NOMO-1 (cell line): ENCODE measurements around the gene P4HA2.

Experiments
- DNase-seq, 2 experiments: peaks; one replicate each; lab custom pipeline; 2025; ENCODE audit not compliant: unreplicated experiment in 2 of 2; lab: John Stamatoyannopoulos, UW

The P4HA2 gene

GRCh38 chr5:132227485-132228240, at the start of gene P4HA2:
TSS of gene P4HA2 (minus strand) at chr5:132227853. CDS start at chr5:132218626, 9,227 bp downstream.
- peak; percentile 50 to 73 for DNase-seq

- DNase-seq, result no peak
These were observed 49.6 kb upstream of the P4HA2 start for GRCh38 chr5:132277256-132277655.

- DNase-seq, result no peak
These were observed 47.9 kb upstream of the P4HA2 start for GRCh38 chr5:132275367-132276220.

GRCh38 chr5:132274050-132274792, 46.6 kb upstream of the P4HA2 start:
- DNase-seq, result no peak

- DNase-seq, result no peak
These were observed 46.0 kb upstream of the P4HA2 start for GRCh38 chr5:132273631-132274030.

GRCh38 chr5:132272311-132273210, 44.9 kb upstream of the P4HA2 start:
- peak; percentile 12 to 56 for DNase-seq

- DNase-seq, result no peak
These were observed 43.9 kb upstream of the P4HA2 start for GRCh38 chr5:132271251-132272246.

GRCh38 chr5:132270706-132271105, 43.1 kb upstream of the P4HA2 start:
- no peak for DNase-seq

- DNase-seq, result no peak
These were observed 42.6 kb upstream of the P4HA2 start for GRCh38 chr5:132270335-132270665.

- no peak for DNase-seq
These were observed 42.1 kb upstream of the P4HA2 start for GRCh38 chr5:132269635-132270334.

- DNase-seq, result no peak
These were observed 41.3 kb upstream of the P4HA2 start for GRCh38 chr5:132268769-132269551.

- no peak for DNase-seq
These were observed 40.5 kb upstream of the P4HA2 start for GRCh38 chr5:132267931-132268768.

GRCh38 chr5:132267166-132267739, 39.6 kb upstream of the P4HA2 start:
- DNase-seq, result no peak

GRCh38 chr5:132266836-132267160, 39.1 kb upstream of the P4HA2 start:
- DNase-seq, result no peak

- DNase-seq, result no peak
These were observed 38.6 kb upstream of the P4HA2 start for GRCh38 chr5:132266031-132266835.
